ENCODE measurements around the gene PPP2R5B. TPM values are rescaled to one million over a fixed set of nuclear protein-coding genes. Genes with fewer than 3 reads are reported as not detected.

PPP2R5B gene
- total RNA-seq, 2 experiments from 2014 or later, result 13.2 to 13.5 TPM

DNA sequence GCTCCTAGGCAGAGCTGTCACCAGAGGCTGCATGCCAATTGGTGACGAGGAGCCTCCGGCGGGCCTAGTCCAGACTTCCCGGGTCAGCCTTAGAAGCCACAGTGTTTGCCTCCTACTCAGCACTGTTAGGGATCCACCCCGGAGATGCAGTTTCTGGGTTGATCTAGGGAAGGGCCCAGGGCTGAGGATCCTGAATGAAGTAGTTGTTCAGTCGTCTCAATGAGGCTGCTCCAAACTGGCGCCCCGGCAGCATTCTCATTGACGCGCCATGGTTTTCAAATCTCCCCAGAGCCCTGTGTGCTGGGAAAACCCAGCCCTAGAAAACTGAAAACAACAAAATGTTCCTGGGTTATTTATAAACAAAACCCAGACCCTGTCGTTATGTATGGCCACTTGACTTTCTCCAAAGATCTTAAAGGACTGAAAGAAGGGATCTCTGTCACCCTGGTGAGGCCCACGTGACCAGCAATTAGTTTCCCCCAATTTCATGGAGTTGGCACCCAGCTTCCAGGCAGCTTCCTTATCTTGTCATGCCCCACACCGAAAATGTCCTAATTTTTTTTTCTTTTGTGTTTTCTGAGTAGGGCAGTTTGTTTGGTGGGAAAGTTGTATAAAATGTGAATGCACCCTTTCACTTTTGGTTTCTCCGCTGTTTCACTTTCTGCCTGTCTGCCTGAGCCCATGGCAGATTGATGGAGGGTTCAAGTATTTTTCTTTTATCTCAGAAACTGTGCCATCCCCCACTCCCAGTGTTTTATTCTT, 44.1 kb upstream of the PPP2R5B start:
- H3K9me3 Mint-ChIP-seq (ENCODE audit: low read depth), result no peaks in the 10 kb centered on the region
- no peak for ATAC-seq
- H3K36me3 Mint-ChIP-seq (ENCODE audit: low read depth), result peaks cover 18% of the 10 kb centered on the region
- CTCF ChIA-PET, result interaction anchor here (0.7 to 11.0 kb wide), 6 partner anchors 8 to 32 kb away, joined by 4 to 139 read pairs (median 8); no protein-coding TSS in a partner anchor
- intact Hi-C loops (cut with DNase I, micrococcal nuclease), result no loop called here
- peak overlapping the region; percentile 97 for H3K27ac Mint-ChIP-seq
- H3K4me3 Mint-ChIP-seq, result peak overlapping the region; percentile 92
- no peak for DNase-seq
- POLR2A ChIA-PET, result interaction anchor here (0.6 to 8.8 kb wide), 3 partner anchors 12 to 544 kb away, joined by 3 to 128 read pairs (median 8); no protein-coding TSS in a partner anchor
- H3K4me1 Mint-ChIP-seq, result peaks cover 60% of the 10 kb centered on the region
- no peaks in the 10 kb centered on the region for H3K27me3 Mint-ChIP-seq

GRCh38 chr11:64881476-64881875, 43.0 kb upstream of the PPP2R5B start:
- H3K27me3 Mint-ChIP-seq, result no peaks in the 10 kb centered on the region
- no peak for ATAC-seq
- POLR2A ChIA-PET, result interaction anchor here (0.6 to 1.9 kb wide), 2 partner anchors 16 to 20 kb away, joined by 4 to 6 read pairs; no protein-coding TSS in a partner anchor
- intact Hi-C loops (cut with DNase I, micrococcal nuclease), result no loop called here
- no peak for DNase-seq
- peak overlapping the region; percentile 37 for H3K27ac Mint-ChIP-seq
- H3K4me3 Mint-ChIP-seq, result no peak overlapping the region
- H3K4me1 Mint-ChIP-seq, result peaks cover 59% of the 10 kb centered on the region
- H3K36me3 Mint-ChIP-seq (ENCODE audit: low read depth), result peaks cover 8% of the 10 kb centered on the region
- CTCF ChIA-PET, result interaction anchor here (0.6 to 11.0 kb wide), 3 partner anchors 19 to 560 kb away, joined by 5 to 139 read pairs (median 49); no protein-coding TSS in a partner anchor
- no peaks in the 10 kb centered on the region for H3K9me3 Mint-ChIP-seq (ENCODE audit: low read depth)

- H3K36me3 Mint-ChIP-seq (ENCODE audit: low read depth), result peaks cover 3% of the 10 kb centered on the region
- peak overlapping the region; percentile 47 for H3K27ac Mint-ChIP-seq
- no peak overlapping the region for H3K4me3 Mint-ChIP-seq
- no peaks in the 10 kb centered on the region for H3K27me3 Mint-ChIP-seq
- ChIA-PET POLR2A (interaction anchor here (1.9 kb wide), 1 partner anchor 17 kb away, joined by 6 read pairs; no protein-coding TSS in a partner anchor), CTCF (interaction anchor here (6.1 to 11.0 kb wide), 2 partner anchors 20 to 34 kb away, joined by 49 to 139 read pairs; no protein-coding TSS in a partner anchor)
- intact Hi-C loops (cut with DNase I, micrococcal nuclease), result no loop called here
- H3K4me1 Mint-ChIP-seq, result peaks cover 55% of the 10 kb centered on the region
- DNase-seq (no peak), ATAC-seq (no peak)
- no peaks in the 10 kb centered on the region for H3K9me3 Mint-ChIP-seq (ENCODE audit: low read depth)
These were observed 42.2 kb upstream of the PPP2R5B start for GRCh38 chr11:64882243-64882642.

GRCh38 chr11:64883575-64883974, 40.9 kb upstream of the PPP2R5B start:
- POLR2A ChIA-PET, result no interaction called here
- H3K4me1 Mint-ChIP-seq, result peaks cover 66% of the 10 kb centered on the region

GRCh38 chr11:64884019-64884418, 40.5 kb upstream of the PPP2R5B start:
- ChIA-PET POLR2A (no interaction called here), CTCF (interaction anchor here (1.3 to 17.2 kb wide), 3 partner anchors 18 to 34 kb away, joined by 3 to 377 read pairs (median 5); partner anchors contain the start of gene CDC42BPG)
- intact Hi-C loops (cut with DNase I, micrococcal nuclease), result no loop called here
- Mint-ChIP-seq H3K4me3 (no peak overlapping the region), H3K27ac (no peak overlapping the region), H3K36me3 (ENCODE audit: low read depth) (no peaks in the 10 kb centered on the region), H3K27me3 (no peaks in the 10 kb centered on the region), H3K4me1 (peaks cover 65% of the 10 kb centered on the region), H3K9me3 (ENCODE audit: low read depth) (no peaks in the 10 kb centered on the region)
- no peak for DNase-seq
- no peak for ATAC-seq

More at GRCh38 chr11:64883575-64883974, 40.9 kb upstream of the PPP2R5B start:
- intact Hi-C loops (cut with DNase I, micrococcal nuclease), result no loop called here
- H3K9me3 Mint-ChIP-seq (ENCODE audit: low read depth), result no peaks in the 10 kb centered on the region
- H3K27ac Mint-ChIP-seq, result peak overlapping the region; percentile 4
- DNase-seq (no peak), ATAC-seq (no peak)
- CTCF ChIA-PET, result interaction anchor here (1.3 to 6.1 kb wide), 3 partner anchors 18 to 35 kb away, joined by 3 to 49 read pairs (median 5); no protein-coding TSS in a partner anchor
- no peaks in the 10 kb centered on the region for H3K27me3 Mint-ChIP-seq
- no peaks in the 10 kb centered on the region for H3K36me3 Mint-ChIP-seq (ENCODE audit: low read depth)
- H3K4me3 Mint-ChIP-seq, result no peak overlapping the region

GRCh38 chr11:64885367-64886286, 38.9 kb upstream of the PPP2R5B start:
- ChIA-PET CTCF (interaction anchor here (0.5 to 17.2 kb wide), 11 partner anchors 8 to 589 kb away, joined by 3 to 377 read pairs (median 4); partner anchors contain the start of gene CDC42BPG), POLR2A (interaction anchor here (0.7 to 1.6 kb wide), 4 partner anchors 8 to 41 kb away, joined by 3 to 7 read pairs (median 4); partner anchors contain the start of gene CDC42BPG)
- H3K4me3 Mint-ChIP-seq, result peak overlapping the region; percentile 30
- peak; percentile 66 for DNase-seq
- peak; percentile 87 for ATAC-seq
- H3K9me3 Mint-ChIP-seq (ENCODE audit: low read depth), result no peaks in the 10 kb centered on the region
- intact Hi-C loops (cut with DNase I, micrococcal nuclease), result no loop called here
- H3K27me3 Mint-ChIP-seq, result no peaks in the 10 kb centered on the region
- peak overlapping the region; percentile 91 for H3K27ac Mint-ChIP-seq
- peaks cover 49% of the 10 kb centered on the region for H3K4me1 Mint-ChIP-seq
- no peaks in the 10 kb centered on the region for H3K36me3 Mint-ChIP-seq (ENCODE audit: low read depth)

DNA sequence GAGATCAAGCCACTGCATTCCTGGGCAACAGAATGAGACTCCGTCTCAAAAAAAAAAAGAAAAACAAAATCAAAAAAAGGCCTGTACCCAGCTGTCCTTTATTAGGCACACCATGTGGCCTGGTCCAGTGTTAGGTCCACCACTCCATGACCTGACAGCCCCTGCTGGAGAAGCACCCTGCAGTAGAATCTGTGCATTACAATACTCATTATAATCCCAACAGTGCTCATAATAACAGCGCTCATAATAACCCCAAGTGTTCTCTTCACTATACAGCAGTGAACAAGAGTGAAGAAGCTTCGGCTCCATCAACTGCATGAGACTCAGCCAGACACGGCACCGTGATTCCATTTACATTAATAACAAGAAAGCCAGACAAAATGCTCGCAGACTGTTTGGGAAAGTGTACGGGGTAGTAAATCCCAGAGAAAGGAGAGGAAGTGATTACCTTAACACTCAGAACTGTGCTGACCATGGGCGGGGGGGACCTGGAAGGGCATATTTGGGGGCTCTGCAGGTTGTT, 37.2 kb upstream of the PPP2R5B start:
- Mint-ChIP-seq H3K4me1 (peaks cover 37% of the 10 kb centered on the region), H3K9me3 (ENCODE audit: low read depth) (no peaks in the 10 kb centered on the region), H3K36me3 (ENCODE audit: low read depth) (no peaks in the 10 kb centered on the region), H3K4me3 (peak overlapping the region; percentile 5), H3K27me3 (no peaks in the 10 kb centered on the region), H3K27ac (peak overlapping the region; percentile 43)
- POLR2A ChIA-PET, result interaction anchor here (0.9 kb wide), 1 partner anchor 32 kb away, joined by 3 read pairs; no protein-coding TSS in a partner anchor
- ATAC-seq (no peak), DNase-seq (no peak)
- CTCF ChIA-PET, result interaction anchor here (0.6 to 17.2 kb wide), 11 partner anchors 10 to 139 kb away, joined by 3 to 377 read pairs (median 4); partner anchors contain the start of gene CDC42BPG
- intact Hi-C loops (cut with DNase I, micrococcal nuclease), result no loop called here

GRCh38 chr11:64887757-64888405, 36.6 kb upstream of the PPP2R5B start:
- intact Hi-C loops (cut with DNase I, micrococcal nuclease), result loop anchor here in 1 of 2 experiments (1.0 kb wide), 2 partner anchors 10 to 41 kb away; partner anchors contain the start of gene EHD1
- Mint-ChIP-seq H3K36me3 (ENCODE audit: low read depth) (no peaks in the 10 kb centered on the region), H3K9me3 (ENCODE audit: low read depth) (no peaks in the 10 kb centered on the region), H3K27me3 (no peaks in the 10 kb centered on the region), H3K27ac (peak overlapping the region; percentile 92), H3K4me3 (peak overlapping the region; percentile 64), H3K4me1 (peaks cover 35% of the 10 kb centered on the region)
- CTCF ChIA-PET, result interaction anchor here (0.5 to 17.2 kb wide), 15 partner anchors 7 to 620 kb away, joined by 3 to 377 read pairs (median 4); partner anchors contain the start of genes CDC42BPG and CDC42EP2
- POLR2A ChIA-PET, result interaction anchor here (0.6 to 1.0 kb wide), 3 partner anchors 10 to 33 kb away, joined by 3 to 9 read pairs (median 3); no protein-coding TSS in a partner anchor
- ATAC-seq (peak; percentile 83), DNase-seq (peak; percentile 92)

DNA sequence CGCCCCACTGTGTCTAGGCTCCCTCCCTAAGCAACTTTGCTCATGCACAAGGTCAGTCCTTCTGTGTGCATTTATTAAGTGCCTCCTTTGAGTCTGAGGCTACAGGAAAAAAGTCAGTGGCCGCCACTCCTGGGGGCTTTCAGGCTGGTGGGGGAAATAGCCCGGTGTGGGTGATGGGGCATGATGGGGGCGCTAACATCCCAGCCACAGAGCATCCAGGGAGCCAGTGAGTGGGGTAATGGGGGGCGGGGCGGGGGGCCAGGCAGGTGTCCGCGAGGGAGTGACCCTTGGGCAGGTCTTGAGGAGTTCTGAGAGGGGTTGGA, 36.1 kb upstream of the PPP2R5B start:
- DNase-seq (no peak), ATAC-seq (no peak)
- ChIA-PET CTCF (interaction anchor here (0.5 to 17.2 kb wide), 12 partner anchors 8 to 621 kb away, joined by 3 to 377 read pairs (median 5); partner anchors contain the start of genes CDC42BPG and CDC42EP2), POLR2A (interaction anchor here (0.6 to 1.0 kb wide), 3 partner anchors 10 to 33 kb away, joined by 3 to 9 read pairs (median 3); no protein-coding TSS in a partner anchor)
- Mint-ChIP-seq H3K9me3 (ENCODE audit: low read depth) (no peaks in the 10 kb centered on the region), H3K27ac (peak overlapping the region; percentile 92), H3K36me3 (ENCODE audit: low read depth) (no peaks in the 10 kb centered on the region), H3K4me1 (peaks cover 35% of the 10 kb centered on the region), H3K27me3 (no peaks in the 10 kb centered on the region), H3K4me3 (peak overlapping the region; percentile 64)
- intact Hi-C loops (cut with DNase I, micrococcal nuclease), result loop anchor here in 1 of 2 experiments (1.0 kb wide), 2 partner anchors 10 to 41 kb away; partner anchors contain the start of gene EHD1
